ENCODE data around the gene PKNOX2. TPM values are rescaled to one million over a fixed set of nuclear protein-coding genes. Genes with fewer than 3 reads are reported as not detected.
A peak's percentile ranks its signal among the peaks of the same experiment; 100 is the strongest.

PKNOX2 gene
- total and polyA plus RNA-seq, 9 of the 15 experiments (the other 6 are each of a cell fraction or from before 2014, with no cell fraction given): not detected

DNA sequence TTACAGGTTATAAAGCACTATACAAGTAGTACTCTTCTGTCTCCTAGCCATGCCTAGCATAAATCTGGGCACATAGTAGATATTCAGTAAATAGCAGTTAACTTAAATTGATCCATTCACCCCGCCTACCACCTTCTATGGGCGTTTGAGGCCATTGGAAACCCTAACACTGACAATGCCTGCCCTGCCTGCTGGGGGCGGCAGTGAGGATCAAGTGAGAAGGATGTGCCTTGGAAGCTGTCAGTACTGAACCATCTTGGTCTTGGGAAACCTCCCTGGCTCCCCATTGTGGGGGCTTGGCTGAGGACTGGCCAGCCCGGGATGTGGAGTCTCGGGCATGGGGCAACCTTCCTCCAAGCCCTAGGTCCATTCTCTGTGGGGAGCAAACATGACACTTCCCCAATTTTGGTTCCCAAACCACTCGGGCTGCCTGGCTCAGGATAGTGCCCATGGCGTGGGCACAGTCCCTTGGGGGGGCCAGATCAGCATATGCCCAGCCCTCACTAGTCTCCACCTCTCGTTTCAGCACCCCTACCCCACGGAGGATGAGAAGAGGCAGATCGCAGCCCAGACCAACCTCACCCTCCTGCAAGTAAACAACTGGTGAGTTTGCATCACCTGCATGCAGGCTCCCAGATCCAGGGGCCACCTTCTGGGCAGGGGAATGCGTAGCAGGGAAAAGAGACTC lies 264.1 kb downstream of the PKNOX2 start:
- H4K20me1 ChIP-seq (replicated peaks; ENCODE audit: control insufficient read depth, insufficient read depth, low read length): no peaks in the 10 kb centered on the region
- TF ChIP-seq, protein P1, sequence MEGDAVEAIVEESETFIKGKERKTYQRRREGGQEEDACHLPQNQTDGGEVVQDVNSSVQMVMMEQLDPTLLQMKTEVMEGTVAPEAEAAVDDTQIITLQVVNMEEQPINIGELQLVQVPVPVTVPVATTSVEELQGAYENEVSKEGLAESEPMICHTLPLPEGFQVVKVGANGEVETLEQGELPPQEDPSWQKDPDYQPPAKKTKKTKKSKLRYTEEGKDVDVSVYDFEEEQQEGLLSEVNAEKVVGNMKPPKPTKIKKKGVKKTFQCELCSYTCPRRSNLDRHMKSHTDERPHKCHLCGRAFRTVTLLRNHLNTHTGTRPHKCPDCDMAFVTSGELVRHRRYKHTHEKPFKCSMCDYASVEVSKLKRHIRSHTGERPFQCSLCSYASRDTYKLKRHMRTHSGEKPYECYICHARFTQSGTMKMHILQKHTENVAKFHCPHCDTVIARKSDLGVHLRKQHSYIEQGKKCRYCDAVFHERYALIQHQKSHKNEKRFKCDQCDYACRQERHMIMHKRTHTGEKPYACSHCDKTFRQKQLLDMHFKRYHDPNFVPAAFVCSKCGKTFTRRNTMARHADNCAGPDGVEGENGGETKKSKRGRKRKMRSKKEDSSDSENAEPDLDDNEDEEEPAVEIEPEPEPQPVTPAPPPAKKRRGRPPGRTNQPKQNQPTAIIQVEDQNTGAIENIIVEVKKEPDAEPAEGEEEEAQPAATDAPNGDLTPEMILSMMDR (IDR thresholded peaks at IDR 0.05 in 2 of 3, conservative IDR thresholded peaks at IDR 0.05 in 1 of 3; ENCODE audit: insufficient read depth in 2 of 3, low read depth in 1 of 3, low read length in 3 of 3): peak; percentile 48 to 64 (median 58)
- TF ChIP-seq RAD21 (CRISPR knock-in tag; conservative IDR thresholded peaks at IDR 0.05 in 1 of 2, IDR thresholded peaks at IDR 0.05 in 1 of 2) (peak in 1 of 2 experiments; percentile 27; a peak in 1 of 4 replicates), SPI1 (IDR thresholded peaks at IDR 0.05; ENCODE audit: borderline replicate concordance, low read depth, low read length) (peak; percentile 35; the same call in 1 of the 2 replicates), MTA3 (IDR thresholded peaks at IDR 0.05; ENCODE audit: borderline replicate concordance) (peak; percentile 47; the same call in 1 of the 2 replicates), HEY1 (CRISPR knock-in tag; IDR thresholded peaks at IDR 0.05; ENCODE audit: borderline replicate concordance) (no peak), RCOR1 (IDR thresholded peaks at IDR 0.05; ENCODE audit: borderline replicate concordance in 1 of 2, low read depth in 2 of 2, low read length in 2 of 2) (0 out of 4 replicates have a peak, but pooled peaks of 1 of the 2 experiments have one; percentile 36), RBM39 (optimal IDR thresholded peaks at IDR 0.05; ENCODE audit: low read depth, low read length) (no peak), POLR2G (IDR thresholded peaks at IDR 0.05; ENCODE audit: low read depth, low read length) (no peak), CHCHD3 (CRISPR knock-in tag; IDR thresholded peaks at IDR 0.05) (no peak)
- no peaks in the 10 kb centered on the region for H3K79me2 ChIP-seq (ENCODE audit: control insufficient read depth, insufficient read depth, low read length)
- H3K27ac ChIP-seq (ENCODE audit: extremely low read depth, low read depth, low read length): no peak overlapping the region
- BruUV-seq (replicated peaks): no TSS peak
- H3K9ac ChIP-seq (ENCODE audit: insufficient read depth in 1 of 2, low read depth in 2 of 2, low read length in 2 of 2): no peak overlapping the region; a peak in 1 of 4 replicates
- 7% methylated on average over 11 of the region's 11 CpGs for WGBS (ENCODE audit: insufficient coverage, low coverage, missing lambda C conversion rate)
- peak; percentile 78 for ATAC-seq
- ChIA-PET POLR2A (interaction anchor here (0.7 kb wide), 1 partner anchor 562 kb away, joined by 3 read pairs; no protein-coding TSS in a partner anchor), CTCF (ENCODE audit: low intra/inter-chr PET ratio) (no interaction called here)
- no peaks in the 10 kb centered on the region for H3K9me3 ChIP-seq (replicated peaks; ENCODE audit: control insufficient read depth, insufficient read depth, low read depth, low read length)
- peaks cover 7% of the 10 kb centered on the region in 2 experiments; a peak in 4 of 5 replicates for H3K4me1 ChIP-seq (replicated peaks in 1 of 2; ENCODE audit: control insufficient read depth in 2 of 2, insufficient read depth in 2 of 2, low read length in 2 of 2)
- peaks cover 5 to 33% of the 10 kb centered on the region in 2 experiments; a peak in 4 of 5 replicates for H3K27me3 ChIP-seq (ENCODE audit: control insufficient read depth in 2 of 2, insufficient read depth in 2 of 2, low read length in 2 of 2)
- no peak overlapping the region; the same call in 1 of the 2 replicates for H3K4me3 ChIP-seq
- peak; percentile 41 to 54 (median 52) for DNase-seq (ENCODE audit: extremely low read depth in 1 of 4, low spot score in 3 of 4)
- no peaks in the 10 kb centered on the region for H3K36me3 ChIP-seq (ENCODE audit: control insufficient read depth, insufficient read depth, low read length)
- in situ Hi-C loops (cut with MboI): loop anchor here (10.0 kb wide), 1 partner anchor 446 kb away; no protein-coding TSS in a partner anchor
- no peak for FAIRE-seq
- peak overlapping the region; percentile 46; the same call in 1 of the 2 replicates for H3K4me2 ChIP-seq (ENCODE audit: insufficient read depth, low read length)
- H2AFZ ChIP-seq (ENCODE audit: low read depth, low read length): peak overlapping the region; percentile 58
- intact Hi-C loops (cut with micrococcal nuclease): loop anchor here (2.0 kb wide), 1 partner anchor 446 kb away; no protein-coding TSS in a partner anchor
- peaks cover 9% of the 10 kb centered on the region for H3K9me1 ChIP-seq (ENCODE audit: control insufficient read depth, insufficient read depth, low read length)
